ENCODE results near the gene GRIFIN.
A peak's percentile ranks its signal among the peaks of the same experiment; 100 is the strongest.
"Not testable (repeated sequence)": the region's sequence is repeated elsewhere in the genome, so short reads cannot be mapped to it uniquely, and the experiment has no call there.

The GRIFIN gene

DNA sequence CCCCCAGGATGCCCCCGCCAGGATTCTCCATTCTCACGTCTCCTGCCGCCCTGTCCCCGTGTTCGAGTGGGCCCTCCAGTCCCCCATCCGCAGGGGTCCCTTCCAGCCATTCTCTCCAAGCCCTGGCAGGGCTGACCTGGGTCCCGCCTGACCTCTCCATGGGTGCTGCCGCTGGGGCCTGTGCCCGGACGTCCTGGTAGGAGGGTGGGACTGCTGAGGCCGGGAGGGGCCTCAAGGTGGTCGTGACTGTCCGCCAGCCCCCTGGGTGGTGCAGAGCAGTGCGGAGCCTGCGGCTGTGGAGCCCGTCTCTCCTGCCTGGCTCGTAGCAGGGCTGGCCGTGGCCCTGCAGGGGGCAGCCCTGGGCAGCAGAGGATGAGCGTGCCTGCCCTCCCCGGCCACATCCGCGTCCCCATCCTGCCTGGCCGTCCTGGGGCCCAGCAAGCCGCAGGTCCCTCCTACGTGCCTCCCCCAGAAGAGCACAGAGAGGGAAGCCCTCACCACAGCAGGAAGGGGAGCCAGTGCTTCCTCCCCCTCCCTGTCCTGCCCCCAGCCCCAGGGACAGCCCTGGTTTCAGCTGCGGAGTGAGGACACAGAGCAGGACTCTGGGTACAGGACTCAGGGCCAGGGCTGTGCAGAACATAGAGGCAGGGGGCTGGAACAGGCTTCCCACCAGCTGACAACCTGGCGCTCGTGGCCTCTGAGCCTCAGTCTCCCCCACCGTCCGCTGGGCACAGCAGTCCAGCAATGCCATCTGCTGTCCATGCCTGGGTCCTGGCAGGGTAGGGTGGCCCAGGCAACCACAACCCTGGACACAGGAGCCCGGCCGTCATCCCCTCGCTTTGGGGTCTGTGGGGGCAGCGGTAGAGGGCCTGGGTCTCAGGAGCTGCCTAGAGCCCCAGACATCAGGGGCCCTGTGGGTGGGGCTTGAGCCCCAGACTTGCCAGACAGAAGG is 1.5 kb upstream of the GRIFIN start:
- DNase-seq = peak; percentile 50 to 54

DNA sequence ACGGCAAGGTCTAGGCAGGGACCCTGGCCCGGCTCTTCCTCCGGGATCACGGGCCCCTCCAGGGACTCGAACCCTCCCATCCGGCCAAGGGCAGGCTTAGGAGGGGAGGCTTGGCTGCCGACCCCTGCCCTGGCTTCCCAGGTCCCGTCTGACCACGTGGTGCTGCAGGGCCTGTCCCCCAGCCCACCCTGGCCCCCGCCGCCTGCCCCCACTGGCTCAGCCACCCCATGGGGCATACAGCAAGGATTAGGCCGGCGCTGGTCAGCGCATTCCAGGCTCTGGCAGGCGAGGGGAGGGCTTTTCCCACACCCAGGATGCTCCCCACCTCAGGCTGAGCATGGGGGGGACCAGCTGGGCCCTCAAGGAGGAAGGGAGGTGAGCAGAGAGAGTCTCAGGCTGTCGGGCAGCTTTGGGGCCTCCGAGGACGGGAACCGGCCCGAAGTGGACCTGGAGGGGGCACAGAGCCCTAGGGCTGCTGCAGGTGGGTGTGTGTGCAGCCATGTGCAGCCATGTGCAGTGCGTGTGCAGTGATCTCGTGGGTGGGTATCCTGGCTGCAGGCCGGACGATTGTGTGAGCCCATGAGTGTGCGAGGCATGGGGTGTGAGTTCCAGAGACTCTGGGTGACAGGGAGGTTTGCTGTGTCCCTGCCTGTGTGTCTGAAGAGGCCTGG is 713 bp upstream of the GRIFIN start:
- DNase-seq = no peak

DNA sequence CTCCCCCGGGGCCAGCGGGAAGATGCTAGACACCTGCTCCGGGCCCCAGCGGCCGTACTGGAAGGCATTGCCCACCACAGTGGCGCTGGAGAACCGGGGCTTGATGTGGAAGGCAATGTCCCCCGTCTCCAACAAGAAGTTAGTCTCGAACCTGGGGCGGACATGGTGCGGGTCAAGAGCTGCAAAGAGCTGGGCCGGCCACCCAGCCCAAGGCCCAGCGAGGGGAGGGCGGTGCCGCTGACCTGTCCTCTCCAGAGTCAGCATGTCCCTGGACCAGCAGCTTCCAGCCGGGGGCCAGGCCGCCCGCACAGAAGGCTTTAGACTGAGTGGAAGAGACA is 551 bp downstream of the GRIFIN start:
- no peak for DNase-seq

DNA sequence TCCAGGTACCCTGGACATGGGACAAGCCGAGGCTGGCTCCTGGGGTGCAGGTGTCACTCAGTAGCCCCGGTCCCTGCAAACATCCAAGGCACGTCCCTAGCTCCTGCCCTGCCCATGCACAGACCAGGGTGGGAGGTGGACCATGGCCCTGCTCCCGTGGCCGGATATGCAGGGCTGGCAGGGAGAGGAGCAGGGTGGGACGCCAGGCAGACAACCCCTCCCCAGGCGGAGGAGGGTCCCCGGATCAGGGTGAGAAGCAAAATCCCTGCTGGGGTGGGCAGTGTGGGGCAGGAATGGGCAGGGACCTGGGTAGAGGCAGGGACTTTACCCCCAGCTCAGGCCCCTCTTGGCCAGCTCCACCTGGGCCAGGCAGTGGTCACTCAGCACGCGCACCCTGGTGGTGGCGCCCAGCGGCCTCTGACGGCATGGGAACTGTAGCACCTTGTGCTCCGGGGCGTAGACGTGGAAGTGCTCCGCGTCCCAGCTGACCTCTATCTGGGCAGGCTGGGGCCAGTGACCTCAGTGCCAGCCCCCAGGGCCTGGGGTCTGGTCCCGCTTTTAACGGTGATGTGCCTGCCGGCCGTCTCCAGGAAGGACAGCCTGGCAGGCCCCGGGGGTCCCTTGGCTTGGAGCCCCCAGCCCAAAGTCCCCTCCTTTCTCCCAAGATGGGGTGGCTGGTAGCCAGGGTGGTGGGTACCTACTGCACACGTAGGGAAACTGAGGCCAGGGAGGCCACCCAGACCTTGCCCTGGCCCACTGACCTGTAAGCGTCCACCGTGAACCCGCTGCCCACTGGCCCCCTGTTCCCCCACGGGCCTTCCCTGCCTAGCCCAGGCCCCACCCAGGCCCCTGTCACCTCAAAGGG is 1.2 kb downstream of the GRIFIN start:
- no peak for DNase-seq

DNA sequence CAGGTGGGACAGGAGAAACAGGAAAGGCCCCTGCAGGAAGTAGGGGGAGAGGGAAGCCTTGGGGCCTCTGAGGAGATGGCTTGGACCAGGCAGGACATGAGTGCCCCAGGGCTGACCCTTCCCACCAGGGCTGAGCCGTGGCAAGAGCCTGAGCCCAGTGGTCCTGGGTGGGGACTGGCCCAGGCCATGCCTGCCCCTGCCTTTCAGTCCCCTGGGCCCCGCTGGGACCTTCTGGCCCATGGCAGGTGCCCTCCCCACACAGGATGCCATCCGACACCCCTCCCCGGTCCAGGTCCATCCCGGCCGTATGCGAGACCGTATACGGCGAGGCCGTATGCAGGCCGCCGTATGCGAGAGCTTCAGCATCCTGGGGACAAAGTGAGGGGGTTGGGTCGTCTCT is 2.0 kb downstream of the GRIFIN start:
- DNase-seq = no peak

DNA sequence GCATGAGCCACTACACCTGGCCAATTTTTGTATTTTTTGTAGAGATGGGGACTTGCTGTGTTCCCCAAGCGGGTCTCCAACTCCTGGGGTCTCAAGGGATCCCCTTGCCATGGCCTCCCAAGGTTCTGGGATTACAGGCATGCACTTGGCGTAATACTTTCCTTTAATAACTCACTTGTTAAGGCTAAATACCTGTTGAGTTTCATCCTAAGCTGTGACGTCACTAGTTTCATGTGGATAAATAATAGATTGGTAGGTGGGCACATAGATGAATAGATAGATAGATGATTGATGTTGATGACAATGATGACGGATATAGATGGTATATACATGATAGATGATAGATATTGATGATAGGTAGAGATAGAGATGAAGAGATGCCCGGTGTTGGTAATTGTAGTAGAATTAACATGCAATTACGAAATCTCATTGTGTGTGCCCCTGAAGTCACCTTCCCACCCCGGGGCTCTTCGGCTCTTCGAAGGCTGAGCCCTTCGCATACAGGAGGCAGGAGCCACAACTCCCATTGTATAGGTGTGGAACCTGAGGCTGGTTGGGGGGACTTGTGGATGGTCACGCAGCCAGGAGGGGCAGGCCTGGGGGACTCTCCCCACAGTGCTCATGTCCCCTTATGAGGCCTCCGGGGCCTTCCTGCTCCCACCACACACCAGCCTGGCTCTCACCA is 2.6 kb downstream of the GRIFIN start:
- DNase-seq = no peak

DNA sequence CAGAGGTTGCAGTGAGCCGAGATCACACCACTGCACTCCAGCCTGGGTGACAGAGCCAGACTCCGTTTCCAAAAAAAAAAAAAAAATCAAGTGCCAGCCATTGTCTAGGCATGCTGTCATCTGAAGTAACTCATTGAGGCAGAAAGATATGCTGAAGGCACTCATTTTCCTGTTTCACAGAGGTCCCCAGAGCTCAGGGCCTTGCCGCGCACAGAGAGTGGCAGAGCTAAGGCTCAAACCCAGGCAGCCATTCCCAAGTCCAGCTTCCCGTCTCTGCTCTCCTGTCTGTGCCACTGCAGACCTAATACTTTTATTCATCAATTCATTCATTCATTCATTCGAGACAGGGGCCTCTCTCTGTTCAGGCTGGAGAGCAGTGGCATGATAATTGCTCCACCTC is 3.5 kb downstream of the GRIFIN start:
- no peak for DNase-seq

DNA sequence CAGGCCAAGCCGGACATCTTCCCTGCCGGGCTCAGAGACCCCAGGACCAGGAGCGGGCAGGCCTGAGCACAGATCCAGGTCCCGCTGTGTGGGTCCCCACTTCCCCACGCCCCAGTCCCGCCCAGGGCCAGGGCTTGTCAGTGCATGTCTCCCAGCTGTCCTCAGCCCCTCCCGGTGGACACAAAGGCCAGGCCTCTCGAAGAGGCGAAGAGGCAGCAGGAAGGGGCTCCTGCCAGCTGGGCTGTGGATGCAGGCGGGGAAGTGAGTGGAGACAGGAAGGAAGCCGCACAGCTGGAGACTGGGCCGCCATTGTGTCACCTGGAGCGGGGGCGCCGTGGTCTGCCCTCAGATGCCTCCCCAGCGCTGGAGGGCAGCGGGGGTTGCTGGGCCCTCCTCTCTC is 4.8 kb downstream of the GRIFIN start:
- DNase-seq = no peak

DNA sequence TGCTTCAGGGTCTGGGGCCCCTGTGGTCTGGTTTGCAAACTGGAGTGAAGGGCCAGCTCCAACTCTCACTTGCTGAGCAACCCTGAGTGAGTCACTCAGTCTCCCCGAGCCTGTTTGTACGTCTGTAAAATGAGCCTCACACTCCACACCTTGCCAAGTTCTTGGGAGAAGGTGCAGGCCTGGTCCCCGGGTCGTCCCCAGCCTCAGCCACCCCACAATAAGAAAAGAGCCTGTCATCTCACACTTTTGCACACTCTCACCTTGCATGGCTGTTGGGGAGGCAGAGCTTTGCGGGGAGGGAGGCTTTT is 5.2 kb downstream of the GRIFIN start:
- no peak for DNase-seq

DNA sequence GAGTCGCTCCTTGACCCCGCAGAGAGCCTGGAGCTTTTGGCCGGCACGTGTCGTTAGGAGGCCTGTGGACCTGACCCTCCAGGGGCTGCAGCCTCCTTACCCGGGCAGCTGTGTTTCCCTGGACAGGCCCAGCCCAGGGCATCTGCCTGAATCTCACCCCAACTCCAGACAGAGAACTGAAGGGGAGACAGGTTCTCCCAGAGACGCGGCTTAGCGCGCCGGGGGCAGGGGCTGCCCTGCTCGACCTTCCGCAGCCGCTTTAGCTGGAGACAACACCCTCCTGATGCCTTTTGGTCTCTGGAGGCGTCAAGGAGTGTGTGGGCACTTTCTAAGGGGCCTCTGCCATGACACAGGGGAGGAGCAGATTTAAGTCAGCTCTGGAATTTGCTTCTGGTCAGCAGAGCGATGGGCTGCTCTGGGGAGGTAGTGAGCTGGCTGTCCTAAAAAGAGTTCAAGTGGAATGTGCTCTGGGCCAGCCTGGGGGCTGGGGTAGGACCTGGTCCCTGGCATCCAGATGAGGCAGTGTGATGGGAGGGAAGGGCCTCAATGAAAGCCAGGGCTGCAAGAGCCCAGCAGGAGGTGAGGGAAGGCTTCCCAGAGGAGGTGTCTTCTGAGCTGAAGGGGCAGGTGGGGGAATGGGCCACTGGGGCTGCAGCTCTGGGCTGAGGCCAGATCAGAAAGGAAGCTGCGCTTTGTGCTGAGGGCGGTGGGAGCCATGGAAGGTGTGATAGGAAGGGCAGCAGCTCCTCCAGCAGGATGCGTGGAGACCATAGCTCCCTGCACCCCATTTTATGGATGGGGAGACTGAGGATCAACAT is 5.8 kb downstream of the GRIFIN start:
- no peak for DNase-seq

DNA sequence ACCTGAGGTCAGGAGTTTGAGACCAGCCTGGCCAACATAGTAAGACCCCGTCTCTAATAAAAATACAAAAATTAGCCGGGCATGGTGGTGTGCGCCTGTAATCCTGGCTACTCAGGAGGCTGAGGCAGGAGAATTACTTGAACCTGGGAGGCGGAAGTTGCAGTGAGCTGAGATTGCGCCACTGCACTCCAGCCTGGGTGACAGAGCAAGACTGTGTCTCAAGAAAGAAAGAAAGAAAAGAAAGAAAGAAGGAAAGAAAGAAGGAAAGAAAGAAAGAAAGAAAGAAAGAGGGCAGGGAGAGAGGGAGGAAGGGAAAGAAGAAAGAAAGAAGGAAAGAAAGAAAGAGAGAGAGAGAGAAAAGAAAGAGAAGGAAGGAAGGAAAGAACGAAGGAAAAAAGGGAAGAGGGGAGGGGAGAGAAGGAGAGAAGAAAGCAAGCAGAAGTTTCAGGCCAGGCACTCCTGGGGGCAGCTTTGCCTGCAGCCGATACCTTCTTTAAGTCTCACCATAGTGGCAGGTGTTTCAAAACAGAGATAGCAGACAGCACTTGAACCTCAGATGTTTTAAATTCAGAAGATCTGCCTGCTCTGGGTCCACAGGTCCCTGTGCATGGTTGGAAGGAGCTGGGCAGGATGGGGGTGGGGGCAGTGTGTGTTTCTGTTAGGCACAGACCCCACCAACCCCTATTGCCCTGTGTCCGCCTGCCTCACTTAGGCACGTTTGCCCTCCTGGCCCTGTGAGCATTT is 6.6 kb downstream of the GRIFIN start:
- DNase-seq = not testable (repeated sequence)

DNA sequence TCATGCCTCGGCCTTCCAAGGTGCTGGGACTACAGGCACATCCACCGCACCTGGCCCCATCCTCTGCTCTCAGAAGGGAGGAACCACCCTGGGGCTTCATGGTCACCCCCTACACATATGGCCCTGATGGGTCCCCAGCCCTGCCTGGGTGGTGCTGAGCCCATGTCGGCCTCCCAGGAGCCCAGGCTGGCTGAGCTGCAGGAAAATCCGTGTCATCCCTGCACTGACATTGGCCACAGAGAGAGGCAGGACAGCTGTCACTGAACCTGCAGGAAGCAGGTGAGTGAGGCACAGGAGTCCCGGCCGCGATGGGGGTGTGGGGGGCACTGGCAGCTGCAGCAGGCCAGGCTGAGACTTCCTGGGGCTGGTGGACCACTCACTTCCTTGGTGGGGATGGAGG is 8.0 kb downstream of the GRIFIN start:
- DNase-seq = no peak

DNA sequence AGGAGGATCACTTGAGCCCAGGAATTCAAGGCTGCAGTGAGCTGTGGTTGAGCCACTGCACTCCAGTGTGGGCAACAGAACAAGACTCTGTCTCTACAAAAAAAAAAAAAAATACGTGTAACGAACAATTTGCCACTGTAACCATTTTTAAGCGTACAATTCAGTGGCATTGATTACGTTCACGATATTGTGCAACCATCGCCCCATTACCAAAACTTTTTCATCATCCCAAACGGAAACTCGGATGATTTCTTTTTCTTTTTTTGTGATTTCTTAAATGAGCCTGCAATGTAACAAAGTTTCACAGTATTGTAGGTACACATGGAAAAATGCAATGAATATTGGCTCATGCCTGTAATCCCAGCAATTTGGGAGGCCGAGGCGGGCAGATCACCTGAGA is 9.5 kb downstream of the GRIFIN start:
- no peak for DNase-seq

DNA sequence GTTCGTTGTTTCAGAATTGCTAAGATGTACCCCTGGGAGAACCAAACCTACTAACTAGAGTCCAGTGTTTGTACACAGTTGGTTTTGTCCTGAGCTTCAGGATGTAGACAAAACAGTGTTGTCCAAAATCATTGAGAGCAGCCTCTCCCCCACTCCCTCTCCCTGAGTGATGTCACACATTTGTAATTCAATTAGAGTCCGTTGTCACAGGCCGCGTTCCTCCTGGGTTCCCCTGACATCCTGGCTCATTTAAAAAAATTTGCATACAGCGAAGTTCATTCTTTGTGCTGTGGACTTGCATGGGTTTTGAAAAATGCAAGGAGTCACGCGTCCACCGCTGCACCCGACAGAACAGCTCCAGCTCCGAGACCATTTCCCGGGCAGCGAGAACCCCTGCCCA is 10.3 kb downstream of the GRIFIN start:
- no peak for DNase-seq

DNA sequence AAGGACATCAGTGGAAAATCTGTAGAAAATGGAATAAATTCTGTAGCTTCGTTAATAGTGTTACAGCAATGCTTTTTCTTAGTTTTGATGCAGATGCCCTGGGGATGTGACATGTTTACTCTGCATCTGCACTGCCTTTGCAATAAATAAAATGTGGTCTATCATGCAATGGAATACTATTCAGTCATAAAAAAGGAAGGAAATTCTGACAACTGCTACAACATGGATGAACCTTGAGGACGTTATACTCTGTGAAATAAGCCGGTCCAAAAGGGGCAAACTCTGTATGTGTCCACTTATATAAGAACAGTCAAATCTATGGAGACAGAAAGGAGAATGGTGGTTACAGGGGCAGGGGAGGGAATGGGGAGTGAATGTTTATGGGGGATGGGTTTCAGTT is 13.5 kb downstream of the GRIFIN start:
- DNase-seq = no peak

DNA sequence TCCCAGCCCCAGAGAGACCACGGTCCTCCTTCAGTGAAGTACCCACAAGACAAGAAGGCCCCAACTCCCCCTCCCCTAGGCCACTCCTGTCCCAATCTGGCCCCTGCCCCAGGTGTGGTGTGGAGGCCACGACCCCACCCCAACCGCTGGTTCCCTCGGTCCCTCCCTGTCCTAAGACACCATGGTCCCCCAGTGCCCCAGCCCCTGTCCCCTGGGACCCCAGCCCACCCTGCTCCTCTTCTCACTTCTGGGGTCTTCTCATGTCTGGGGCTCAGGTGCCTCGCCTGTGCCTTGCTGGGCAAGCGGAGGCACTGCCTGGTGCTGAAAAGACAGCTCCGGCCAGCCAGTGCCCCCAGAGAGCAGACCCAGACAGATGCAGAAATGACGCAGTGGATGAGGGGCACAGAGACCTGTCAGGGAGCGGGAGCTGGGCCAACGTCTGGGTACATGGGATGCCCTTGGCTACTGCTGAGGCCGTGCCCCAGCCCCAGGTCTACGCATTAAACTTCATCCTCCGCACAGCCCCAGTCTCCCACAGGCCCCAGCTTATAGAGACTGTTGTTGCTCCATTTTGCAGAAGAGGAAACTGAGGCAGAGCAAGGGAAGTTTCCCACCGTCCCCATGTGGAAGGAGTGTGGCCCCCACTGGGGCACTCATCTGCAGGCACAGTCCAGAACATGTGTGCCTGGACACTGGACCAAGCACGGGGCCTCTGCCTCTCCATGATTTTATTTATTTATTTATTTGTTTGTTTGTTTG is 14.8 kb downstream of the GRIFIN start:
- DNase-seq = no peak

DNA sequence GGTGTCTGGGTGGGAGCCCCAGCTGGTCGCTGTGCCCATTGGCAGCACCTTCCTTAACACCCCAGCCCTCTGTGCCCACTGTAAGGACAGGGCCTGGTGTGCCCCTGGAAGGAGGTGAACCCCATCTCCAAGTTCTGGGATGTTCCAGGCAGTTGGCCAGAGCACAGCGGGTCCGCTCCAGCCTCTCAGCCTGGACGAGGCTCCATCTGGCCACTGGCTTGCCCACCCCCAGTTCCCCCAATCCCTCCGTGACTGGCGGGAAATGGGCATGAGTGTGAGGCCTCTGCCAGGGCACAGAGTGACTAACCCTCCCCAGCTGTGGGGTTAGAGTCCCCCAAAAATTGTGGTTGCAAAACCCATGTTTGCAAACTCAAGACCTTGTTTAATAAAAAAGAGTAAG is 15.6 kb downstream of the GRIFIN start:
- no peak for DNase-seq

DNA sequence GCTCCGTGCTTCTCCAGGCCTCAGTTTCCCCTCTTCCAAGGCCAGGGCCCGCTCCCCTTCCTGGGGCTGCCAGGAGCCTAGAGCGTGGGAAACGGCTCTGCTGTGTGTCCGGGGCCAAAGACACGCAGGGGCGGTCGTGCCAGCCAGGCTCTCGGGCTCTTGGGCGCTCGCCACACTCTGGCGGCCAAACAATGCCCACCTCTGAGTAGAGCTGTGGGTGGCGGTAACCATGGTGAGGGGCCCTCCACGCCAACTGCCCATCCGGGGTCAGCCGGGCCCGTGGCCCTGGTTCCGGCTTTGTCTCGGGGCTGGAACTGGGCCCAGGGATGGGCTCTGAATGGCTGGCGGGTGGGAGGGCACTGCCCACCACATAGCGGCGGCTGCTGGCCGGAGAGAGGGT is 16.0 kb downstream of the GRIFIN start:
- DNase-seq = no peak

DNA sequence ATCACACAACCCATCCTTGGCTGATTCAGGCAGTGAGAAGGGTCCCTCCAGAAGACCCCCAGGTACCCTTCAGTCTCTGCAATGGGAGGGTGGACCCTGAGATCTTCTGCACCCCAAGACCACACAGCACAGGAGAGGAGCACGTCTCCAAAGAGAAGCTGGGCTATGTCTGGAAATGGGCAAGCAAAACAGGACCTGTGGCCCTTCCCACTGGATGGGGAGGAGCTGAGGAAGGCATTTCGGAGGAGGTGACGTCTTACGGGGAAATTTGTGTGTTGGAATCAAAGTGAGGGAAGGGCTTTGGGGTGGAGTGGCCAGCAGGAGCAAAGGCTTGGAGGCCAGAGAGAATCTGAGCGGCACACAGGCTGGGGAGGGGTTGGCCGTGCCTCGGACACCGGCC is 16.5 kb downstream of the GRIFIN start:
- DNase-seq = no peak

DNA sequence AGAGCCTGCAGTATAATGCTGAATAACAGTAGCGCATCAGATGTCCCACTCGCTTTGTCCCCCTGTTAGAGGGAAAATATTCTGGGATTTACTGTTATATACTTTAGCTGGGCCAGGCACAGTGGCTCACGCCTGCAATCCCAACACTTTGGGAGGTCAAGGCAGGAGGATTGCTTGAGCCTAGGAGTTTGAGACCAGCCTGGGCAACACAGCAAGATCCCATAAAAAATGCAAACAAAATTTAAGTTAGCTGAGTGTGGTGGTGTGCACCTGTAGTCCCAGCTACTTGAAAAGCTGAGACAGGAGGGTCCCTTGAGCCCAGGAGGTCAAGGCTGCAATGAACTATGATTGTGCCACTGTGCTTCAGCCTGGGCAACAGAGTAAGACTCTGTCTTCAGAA is 22.3 kb downstream of the GRIFIN start:
- DNase-seq = not testable (repeated sequence)

Measured in activated CD4-positive, alpha-beta T cell treated with anti-CD3 and anti-CD28 coated beads for 4 hours (primary cell).